Osteoblast (primary cell): ENCODE results near the gene C5. TPM values are rescaled to one million over a fixed set of nuclear protein-coding genes. Genes with fewer than 3 reads are reported as not detected.

Experiments used
- DNase-seq: peaks from one replicate; pipeline ENCODE4 v3.0.0; 2011; ENCODE audit warnings: low spot score, mixed read lengths; ENCODE audit not compliant: insufficient read length; ENCODE audit errors: missing footprints
- H2AFZ ChIP-seq: 2 replicates; pipeline ENCODE4 v1.6.0; 2011; ENCODE audit warnings: mild to moderate bottlenecking, low read length
- H3K27ac ChIP-seq: 2 replicates; pipeline ENCODE4 v1.5.1; 2011; ENCODE audit warnings: mild to moderate bottlenecking, low read depth, low read length, moderate library complexity
- H3K27me3 ChIP-seq: 2 replicates; pipeline ENCODE4 v1.6.0; 2012; ENCODE audit warnings: mild to moderate bottlenecking, control low read depth, inconsistent platforms, low read length, moderate library complexity; ENCODE audit not compliant: insufficient read depth
- H3K36me3 ChIP-seq: 2 replicates; pipeline ENCODE4 v1.5.1; 2011; ENCODE audit warnings: mild to moderate bottlenecking, low read length, control low read depth, moderate library complexity; ENCODE audit not compliant: insufficient read depth
- H3K4me1 ChIP-seq: 2 replicates; pipeline ENCODE4 v1.5.1; 2011; ENCODE audit warnings: mild to moderate bottlenecking, low read length, control low read depth, moderate library complexity; ENCODE audit not compliant: insufficient read depth
- H3K4me2 ChIP-seq: 2 replicates; pipeline ENCODE4 v1.6.0; 2011; ENCODE audit warnings: mild to moderate bottlenecking, low read length; ENCODE audit not compliant: insufficient read depth
- H3K4me3 ChIP-seq: fragments of 200-600 bp; sonication (generic); 3 replicates; pipeline ENCODE4 v1.5.1; 2012; ENCODE audit warnings: mild to moderate bottlenecking, low read length, inconsistent platforms; ENCODE audit not compliant: insufficient read depth
- H3K79me2 ChIP-seq: 2 replicates; pipeline ENCODE4 v1.6.0; 2012; ENCODE audit warnings: mild to moderate bottlenecking, low read length, control low read depth, inconsistent platforms; ENCODE audit not compliant: insufficient read depth
- H3K9me3 ChIP-seq: 2 replicates; pipeline ENCODE4 v1.5.1; 2011; ENCODE audit warnings: low read depth, low read length, control low read depth
- H4K20me1 ChIP-seq: 2 replicates; pipeline ENCODE4 v1.6.0; 2012; ENCODE audit warnings: mild to moderate bottlenecking, low read length, control low read depth; ENCODE audit not compliant: insufficient read depth
- total RNA-seq: library from RNA; depleted of rRNA; stranded (reverse); fragments of >200 nt; gene quantifications from 2 replicates; pipeline ENCODE4 v1.2.3, GENCODE V29; 2012
- TF ChIP-seq, protein P1 (sequence below): IDR thresholded peaks from 2 replicates; pipeline ENCODE4 v1.5.1; 2011; ENCODE audit warnings: mild to moderate bottlenecking, low read depth, low read length, moderate library complexity; ENCODE audit errors: extremely low read depth

C5 gene
- total RNA-seq, 1 donor: 5.1 TPM

- no peaks in the 10 kb centered on the region for H3K79me2 ChIP-seq
- H4K20me1 ChIP-seq: no peaks in the 10 kb centered on the region
- no peak overlapping the region for H3K4me2 ChIP-seq
- H2AFZ ChIP-seq: no peak overlapping the region
- H3K4me1 ChIP-seq: peaks cover 8% of the 10 kb centered on the region
- no peaks in the 10 kb centered on the region for H3K27me3 ChIP-seq
- H3K27ac ChIP-seq: no peak overlapping the region
- DNase-seq: no peak
- TF ChIP-seq, protein P1, sequence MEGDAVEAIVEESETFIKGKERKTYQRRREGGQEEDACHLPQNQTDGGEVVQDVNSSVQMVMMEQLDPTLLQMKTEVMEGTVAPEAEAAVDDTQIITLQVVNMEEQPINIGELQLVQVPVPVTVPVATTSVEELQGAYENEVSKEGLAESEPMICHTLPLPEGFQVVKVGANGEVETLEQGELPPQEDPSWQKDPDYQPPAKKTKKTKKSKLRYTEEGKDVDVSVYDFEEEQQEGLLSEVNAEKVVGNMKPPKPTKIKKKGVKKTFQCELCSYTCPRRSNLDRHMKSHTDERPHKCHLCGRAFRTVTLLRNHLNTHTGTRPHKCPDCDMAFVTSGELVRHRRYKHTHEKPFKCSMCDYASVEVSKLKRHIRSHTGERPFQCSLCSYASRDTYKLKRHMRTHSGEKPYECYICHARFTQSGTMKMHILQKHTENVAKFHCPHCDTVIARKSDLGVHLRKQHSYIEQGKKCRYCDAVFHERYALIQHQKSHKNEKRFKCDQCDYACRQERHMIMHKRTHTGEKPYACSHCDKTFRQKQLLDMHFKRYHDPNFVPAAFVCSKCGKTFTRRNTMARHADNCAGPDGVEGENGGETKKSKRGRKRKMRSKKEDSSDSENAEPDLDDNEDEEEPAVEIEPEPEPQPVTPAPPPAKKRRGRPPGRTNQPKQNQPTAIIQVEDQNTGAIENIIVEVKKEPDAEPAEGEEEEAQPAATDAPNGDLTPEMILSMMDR: no peak
- no peaks in the 10 kb centered on the region for H3K9me3 ChIP-seq
- peaks cover 3% of the 10 kb centered on the region for H3K36me3 ChIP-seq
- H3K4me3 ChIP-seq: no peak overlapping the region
Measured at GRCh38 chr9:120910643-120911042, 139.4 kb downstream of the C5 start.

DNA sequence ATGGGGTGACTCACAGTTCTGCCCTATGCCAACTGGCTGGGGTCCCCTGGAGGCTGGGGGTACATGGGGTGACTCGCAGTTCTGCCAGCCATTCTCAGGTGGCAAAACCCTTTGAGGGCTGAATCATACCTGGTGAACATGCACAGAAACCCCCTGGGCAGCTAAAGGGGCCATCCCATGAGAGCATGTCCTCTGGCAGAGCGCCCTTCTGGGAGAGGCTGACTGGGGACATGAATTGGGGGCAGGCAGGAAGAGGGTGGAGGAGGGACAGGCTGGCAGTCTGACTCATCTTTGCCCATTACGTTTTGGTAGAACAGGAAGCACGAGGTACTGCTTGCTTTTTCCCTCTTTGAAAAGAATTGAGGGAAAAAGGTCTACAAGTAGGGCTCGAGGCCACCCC is 140.2 kb downstream of the C5 start:
- Histone ChIP-seq H3K4me1 (peaks cover 8% of the 10 kb centered on the region), H3K9me3 (no peaks in the 10 kb centered on the region), H3K36me3 (peaks cover 3% of the 10 kb centered on the region), H3K4me3 (no peak overlapping the region), H3K27ac (no peak overlapping the region), H3K4me2 (no peak overlapping the region), H3K79me2 (no peaks in the 10 kb centered on the region), H3K27me3 (no peaks in the 10 kb centered on the region), H4K20me1 (no peaks in the 10 kb centered on the region), H2AFZ (no peak overlapping the region)
- no peak for DNase-seq
- TF ChIP-seq, protein P1: no peak

DNA sequence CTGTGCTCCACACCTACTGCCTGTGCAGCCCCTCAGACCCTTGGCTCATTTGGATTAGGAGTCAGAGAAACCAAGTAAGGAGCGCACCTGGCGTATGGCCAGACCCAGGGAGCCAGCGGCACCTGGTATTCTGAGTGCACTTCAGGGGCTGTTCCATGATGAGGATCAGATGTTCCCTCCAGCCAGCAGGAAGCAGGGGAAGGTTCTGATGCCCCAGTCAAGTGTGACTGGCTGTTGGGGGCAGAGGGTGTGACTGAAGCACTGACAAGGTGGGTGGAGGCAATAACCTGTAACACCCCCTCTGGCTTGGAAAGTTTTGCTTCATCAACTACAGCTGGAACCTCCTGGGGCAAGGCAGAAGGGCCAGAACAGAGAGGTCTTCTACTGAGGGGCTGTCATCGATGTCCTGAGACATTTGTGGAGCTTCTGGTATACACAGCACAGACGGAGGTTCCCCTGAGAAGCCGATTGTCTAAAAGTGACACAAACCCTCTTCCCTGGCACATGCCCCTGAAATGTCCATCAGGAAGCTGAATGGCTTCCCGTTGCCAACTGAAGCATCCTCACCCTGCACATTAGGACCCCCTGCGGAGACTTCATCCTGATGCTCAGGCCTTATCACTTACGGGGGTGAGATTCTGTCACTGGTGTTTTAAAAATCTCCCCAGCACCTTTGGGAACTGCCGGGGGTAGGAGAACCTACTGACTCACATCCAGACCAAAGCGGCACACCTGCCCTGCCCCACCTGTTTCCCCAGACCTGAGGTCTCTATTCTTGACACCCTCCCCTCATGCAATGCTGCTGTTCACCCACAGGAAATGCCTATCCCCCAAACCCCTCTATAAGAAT is 144.5 kb downstream of the C5 start:
- H3K4me3 ChIP-seq: no peak overlapping the region
- H2AFZ ChIP-seq: no peak overlapping the region
- no peak for DNase-seq
- no peaks in the 10 kb centered on the region for H4K20me1 ChIP-seq
- no peaks in the 10 kb centered on the region for H3K9me3 ChIP-seq
- TF ChIP-seq, protein P1: no peak
- peaks cover 6% of the 10 kb centered on the region for H3K4me1 ChIP-seq
- H3K27ac ChIP-seq: no peak overlapping the region
- peaks cover 1% of the 10 kb centered on the region for H3K27me3 ChIP-seq
- H3K79me2 ChIP-seq: no peaks in the 10 kb centered on the region
- no peaks in the 10 kb centered on the region for H3K36me3 ChIP-seq
- no peak overlapping the region for H3K4me2 ChIP-seq

GRCh38 chr9:120904978-120905301 is 145.1 kb downstream of the C5 start:
- TF ChIP-seq, protein P1: no peak
- Histone ChIP-seq H2AFZ (no peak overlapping the region), H3K4me3 (no peak overlapping the region), H4K20me1 (no peaks in the 10 kb centered on the region), H3K4me2 (no peak overlapping the region), H3K27ac (no peak overlapping the region), H3K27me3 (peaks cover 3% of the 10 kb centered on the region), H3K36me3 (no peaks in the 10 kb centered on the region), H3K9me3 (no peaks in the 10 kb centered on the region), H3K79me2 (no peaks in the 10 kb centered on the region), H3K4me1 (peaks cover 3% of the 10 kb centered on the region)
- no peak for DNase-seq
